ENCODE measurements around the gene ATG4C.
"Not testable (repeated sequence)": the region's sequence is repeated elsewhere in the genome, so short reads cannot be mapped to it uniquely, and the experiment has no call there.

ATG4C gene

GRCh38 chr1:62823556-62823955 lies 39.6 kb downstream of the ATG4C start:
- H3K27ac ChIP-seq (ENCODE audit: extremely low read depth, low read depth, low read length) = no peak overlapping the region
- no peaks in the 10 kb centered on the region for H3K9me3 ChIP-seq (ENCODE audit: control insufficient read depth, insufficient read depth, low read depth, low read length)
- ChIA-PET CTCF (no interaction called here), POLR2A (no interaction called here)
- H3K4me3 ChIP-seq (ENCODE audit: low read depth, low read length) = no peak overlapping the region
- H3K4me1 ChIP-seq (ENCODE audit: control insufficient read depth, insufficient read depth, low read length) = no peaks in the 10 kb centered on the region
- TF ChIP-seq ZNF777 (tag by site-specific recombination; IDR thresholded peaks at IDR 0.05; ENCODE audit: borderline replicate concordance) (no peak), ZNF184 (tag by site-specific recombination; IDR thresholded peaks at IDR 0.05) (no peak), OVOL3 (tag by site-specific recombination; IDR thresholded peaks at IDR 0.05) (no peak), ZNF426 (tag by site-specific recombination; IDR thresholded peaks at IDR 0.05) (no peak), ZNF366 (tag by site-specific recombination; conservative IDR thresholded peaks at IDR 0.05) (no peak), ZNF311 (tag by site-specific recombination; IDR thresholded peaks at IDR 0.05; ENCODE audit: borderline replicate concordance) (no peak), ZNF629 (tag by site-specific recombination; IDR thresholded peaks at IDR 0.05) (no peak), ZNF26 (tag by site-specific recombination; IDR thresholded peaks at IDR 0.05) (no peak), ATF2 (tag by site-specific recombination; IDR thresholded peaks at IDR 0.05; ENCODE audit: low read depth) (no peak), ZBTB48 (tag by site-specific recombination; IDR thresholded peaks at IDR 0.05) (no peak), ELK4 (IDR thresholded peaks at IDR 0.05; ENCODE audit: borderline replicate concordance, low read depth, low read length) (no peak)
- H3K36me3 ChIP-seq (ENCODE audit: control insufficient read depth in 2 of 2, insufficient read depth in 1 of 2, low read length in 2 of 2) = peaks cover 0 to 4% of the 10 kb centered on the region in 2 experiments; a peak in 1 of 3 replicates

GRCh38 chr1:62826901-62827300 lies 43.0 kb downstream of the ATG4C start:
- POLR2A ChIA-PET = no interaction called here
- no peak overlapping the region for H3K4me3 ChIP-seq (ENCODE audit: low read depth, low read length)
- CTCF ChIA-PET = no interaction called here
- no peaks in the 10 kb centered on the region for H3K4me1 ChIP-seq (ENCODE audit: control insufficient read depth, insufficient read depth, low read length)
- H3K27ac ChIP-seq (ENCODE audit: extremely low read depth, low read depth, low read length) = no peak overlapping the region
- TF ChIP-seq ZNF791 (tag by site-specific recombination; IDR thresholded peaks at IDR 0.05) = no peak
- TF ChIP-seq ZNF157 (tag by site-specific recombination; IDR thresholded peaks at IDR 0.05) = no peak
- no peaks in the 10 kb centered on the region for H3K36me3 ChIP-seq (ENCODE audit: control insufficient read depth in 2 of 2, insufficient read depth in 1 of 2, low read length in 2 of 2)
- no peaks in the 10 kb centered on the region for H3K9me3 ChIP-seq (ENCODE audit: control insufficient read depth, insufficient read depth, low read depth, low read length)

- H3K27ac ChIP-seq (ENCODE audit: extremely low read depth, low read depth, low read length); H3K9me3 ChIP-seq (ENCODE audit: control insufficient read depth, insufficient read depth, low read depth, low read length); H3K36me3 ChIP-seq (ENCODE audit: control insufficient read depth in 2 of 2, insufficient read depth in 1 of 2, low read length in 2 of 2); H3K4me1 ChIP-seq (ENCODE audit: control insufficient read depth, insufficient read depth, low read length); POLR2A ChIA-PET; H3K4me3 ChIP-seq (ENCODE audit: low read depth, low read length): not testable (repeated sequence)
- CTCF ChIA-PET = interaction anchor here (0.5 to 1.0 kb wide), 3 partner anchors 9 to 321 kb away, joined by 3 to 4 read pairs (median 4); no protein-coding TSS in a partner anchor
- TF ChIP-seq ZNF280D (tag by site-specific recombination; IDR thresholded peaks at IDR 0.05) = 0 out of 2 replicates have a peak, but pooled peaks have one; percentile 51
- peak; percentile 86 for TF ChIP-seq ZNF146 (tag by site-specific recombination; IDR thresholded peaks at IDR 0.05)
These were observed 43.9 kb downstream of the ATG4C start for GRCh38 chr1:62827786-62828185.
